Stimulated activated CD4-positive, alpha-beta T cell treated with anti-CD3 and anti-CD28 coated beads, Interleukin-15, amount 100 ng/mL, for 48 hours (primary cell): ENCODE data around the gene TLR9.

Source experiments
- DNase-seq, 2 donors: peaks; one replicate each; pipeline ENCODE4 v3.0.0-alpha.2; 2020; ENCODE audit warnings: low read depth in 2 of 2

Gene TLR9

GRCh38 chr3:52231502-52232278 is 6.2 kb upstream of the TLR9 start:
- peak; percentile 65 to 84 for DNase-seq

- no peak for DNase-seq
Observed at GRCh38 chr3:52230889-52231499, 5.5 kb upstream of the TLR9 start.

GRCh38 chr3:52230461-52230860 is 5.0 kb upstream of the TLR9 start:
- no peak for DNase-seq

- DNase-seq, result no peak
Observed at GRCh38 chr3:52229656-52230055, 4.2 kb upstream of the TLR9 start.

GRCh38 chr3:52228751-52229291 is 3.4 kb upstream of the TLR9 start:
- no peak for DNase-seq

GRCh38 chr3:52228266-52228665 is 2.8 kb upstream of the TLR9 start:
- DNase-seq, result no peak

GRCh38 chr3:52227766-52228165 is 2.3 kb upstream of the TLR9 start:
- DNase-seq, result no peak

- no peak for DNase-seq
Observed at GRCh38 chr3:52227117-52227516, 1.7 kb upstream of the TLR9 start.

- DNase-seq, result no peak
Observed at GRCh38 chr3:52226229-52226817, 878 bp upstream of the TLR9 start.

- DNase-seq, result no peak
Observed at GRCh38 chr3:52223449-52224408, 1.7 kb downstream of the TLR9 start.

GRCh38 chr3:52222319-52223221 is 2.9 kb downstream of the TLR9 start:
- DNase-seq, result no peak

- DNase-seq, result no peak
Observed at GRCh38 chr3:52221563-52222318, 3.7 kb downstream of the TLR9 start.

- no peak for DNase-seq
Observed at GRCh38 chr3:52221141-52221562, 4.3 kb downstream of the TLR9 start.

GRCh38 chr3:52220380-52221026 is 4.9 kb downstream of the TLR9 start:
- peak; percentile 75 to 88 for DNase-seq

GRCh38 chr3:52218937-52219650 is 6.4 kb downstream of the TLR9 start:
- no peak for DNase-seq

- DNase-seq, result no peak
Observed at GRCh38 chr3:52218454-52218853, 7.0 kb downstream of the TLR9 start.

GRCh38 chr3:52218026-52218425 is 7.4 kb downstream of the TLR9 start:
- DNase-seq, result no peak

- DNase-seq, result no peak
Observed at GRCh38 chr3:52217409-52217805, 8.0 kb downstream of the TLR9 start.
